IMR-90 (cell line): ENCODE measurements around the gene PKM. TPM values are rescaled to one million over a fixed set of nuclear protein-coding genes. Genes with fewer than 3 reads are reported as not detected.
A peak's percentile ranks its signal among the peaks of the same experiment; 100 is the strongest.

ENCODE experiments used
- ATAC-seq: fragments of 200-7000 bp; cut with Tn5 transposase; 2 replicates; pipeline ENCODE4 v1.9.1; 2020; ENCODE audit warnings: low read depth, mild to moderate bottlenecking, moderate library complexity
- BruUV-seq: library from RNA; stranded (reverse); fragments of 400-500 nt; replicated peaks from 2 replicates; lab custom pipeline; 2021; lab: Mats Ljungman, UMichigan
- CTCF ChIA-PET: fragments of 300-600 bp; formaldehyde crosslinking; extraction: SDS; loops from one replicate; lab custom pipeline; 2021; ENCODE audit warnings: antibody characterized with exemption; lab: Yijun Ruan, JAX
- POLR2A ChIA-PET: fragments of 300-600 bp; sonication (Branson Sonifier 250); formaldehyde crosslinking; loops from one replicate; lab custom pipeline; 2022; ENCODE audit warnings: antibody characterized with exemption; ENCODE audit not compliant: unreplicated experiment; lab: Charles Lee
- DNase-seq: peaks from one replicate; pipeline ENCODE4 v3.0.0; 2013
- H2AFZ ChIP-seq: replicated peaks from 2 replicates; pipeline ENCODE3; 2013; ENCODE audit warnings: low read length, mild to moderate bottlenecking; ENCODE audit not compliant: poor library complexity
- H2AK5ac ChIP-seq: 2 replicates; pipeline ENCODE4 v1.6.1; 2013; ENCODE audit warnings: low read depth, low read length, inconsistent platforms
- H2AK9ac ChIP-seq: replicated peaks from 2 replicates; pipeline ENCODE3; 2013; ENCODE audit warnings: mild to moderate bottlenecking, low read depth, low read length, moderate library complexity; ENCODE audit not compliant: poor library complexity
- H2BK120ac ChIP-seq: 2 replicates; pipeline ENCODE4 v1.6.1; 2013; ENCODE audit warnings: low read depth, low read length, inconsistent platforms
- H2BK15ac ChIP-seq: 3 replicates; pipeline ENCODE4 v1.6.1; 2013; ENCODE audit warnings: low read depth, low read length, inconsistent platforms
- H2BK20ac ChIP-seq: 2 replicates; pipeline ENCODE4 v1.6.1; 2013; ENCODE audit warnings: low read depth, mild to moderate bottlenecking, inconsistent platforms, low read length, moderate library complexity
- H2BK5ac ChIP-seq: 2 replicates; pipeline ENCODE4 v1.6.1; 2013; ENCODE audit warnings: mild to moderate bottlenecking, low read depth, low read length, inconsistent platforms; ENCODE audit not compliant: poor library complexity, severe bottlenecking
- H3K14ac ChIP-seq: replicated peaks from 2 replicates; pipeline ENCODE4 v1.6.1; 2013; ENCODE audit warnings: low read depth, low read length, inconsistent platforms
- H3K18ac ChIP-seq: 2 replicates; pipeline ENCODE4 v1.6.1; 2013; ENCODE audit warnings: low read depth, low read length, control low read depth
- H3K23ac ChIP-seq: 2 replicates; pipeline ENCODE4 v1.6.1; 2013; ENCODE audit warnings: low read depth, low read length, inconsistent platforms
- H3K27ac ChIP-seq: 2 replicates; pipeline ENCODE4 v1.5.1; 2013; ENCODE audit warnings: mild to moderate bottlenecking, control low read depth, low read length; ENCODE audit not compliant: insufficient read depth
- H3K27me3 ChIP-seq: 2 replicates; pipeline ENCODE4 v1.6.1; 2013; ENCODE audit warnings: low read length; ENCODE audit not compliant: control insufficient read depth, insufficient read depth
- H3K36me3 ChIP-seq: 2 replicates; pipeline ENCODE4 v1.6.1; 2013; ENCODE audit warnings: low read length, mixed read lengths; ENCODE audit not compliant: control insufficient read depth, insufficient read depth
- H3K4ac ChIP-seq: 2 replicates; pipeline ENCODE4 v1.6.1; 2013; ENCODE audit warnings: low read depth, low read length, inconsistent platforms
- H3K4me1 ChIP-seq: 2 replicates; pipeline ENCODE4 v1.6.1; 2013; ENCODE audit warnings: low read length, mixed read lengths; ENCODE audit not compliant: control insufficient read depth, insufficient read depth
- H3K4me2 ChIP-seq: 2 replicates; pipeline ENCODE4 v1.6.1; 2013; ENCODE audit warnings: low read depth, mild to moderate bottlenecking, control low read depth, low read length, moderate library complexity
- H3K4me3 ChIP-seq: 2 replicates; pipeline ENCODE4 v1.5.1; 2013; ENCODE audit warnings: low read depth, mild to moderate bottlenecking, control low read depth, low read length, moderate library complexity; ENCODE audit not compliant: insufficient read depth
- H3K56ac ChIP-seq: 2 replicates; pipeline ENCODE4 v1.6.1; 2013; ENCODE audit warnings: low read length, inconsistent platforms; ENCODE audit not compliant: insufficient read depth; ENCODE audit errors: extremely low read depth
- H3K79me1 ChIP-seq, 2 experiments: 2 replicates each; pipeline ENCODE4 v1.6.1; 2013; ENCODE audit warnings: low read length in 2 of 2, inconsistent platforms in 1 of 2, low read depth in 1 of 2
- H3K9ac ChIP-seq: 2 replicates; pipeline ENCODE4 v1.6.1; 2013; ENCODE audit warnings: low read depth, low read length, control low read depth
- H3K9me1 ChIP-seq: 2 replicates; pipeline ENCODE4 v1.6.1; 2013; ENCODE audit warnings: low read length, inconsistent platforms; ENCODE audit not compliant: insufficient read depth
- H3K9me3 ChIP-seq: 2 replicates; pipeline ENCODE4 v1.6.1; 2013; ENCODE audit warnings: low read length; ENCODE audit not compliant: control insufficient read depth, insufficient read depth
- H4K20me1 ChIP-seq: 2 replicates; pipeline ENCODE4 v1.6.1; 2013; ENCODE audit warnings: low read length, inconsistent platforms; ENCODE audit not compliant: insufficient read depth
- H4K5ac ChIP-seq: 2 replicates; pipeline ENCODE4 v1.6.1; 2013; ENCODE audit warnings: mild to moderate bottlenecking, low read depth, low read length, control low read depth
- H4K8ac ChIP-seq, 2 experiments: 2 replicates each; pipeline ENCODE4 v1.6.1; 2013; ENCODE audit warnings: low read depth in 2 of 2, low read length in 2 of 2, control low read depth in 1 of 2, inconsistent platforms in 1 of 2
- H4K91ac ChIP-seq: 2 replicates; pipeline ENCODE4 v1.6.1; 2013; ENCODE audit warnings: low read depth, low read length, inconsistent platforms; ENCODE audit not compliant: insufficient read depth
- BHLHE40 ChIP-seq: fragments of 150-350 bp; IDR thresholded peaks from 2 replicates; pipeline ENCODE4 v1.6.1; 2016; ENCODE audit warnings: mild to moderate bottlenecking, low read depth, low read length
- CEBPB ChIP-seq: IDR thresholded peaks from 2 replicates; pipeline ENCODE4 v1.6.1; 2012; ENCODE audit warnings: low read depth, low read length, improper control_type of control experiment
- ELK1 ChIP-seq: fragments of 150-350 bp; IDR thresholded peaks from 2 replicates; pipeline ENCODE4 v1.6.1; 2016; ENCODE audit warnings: low read depth, mild to moderate bottlenecking, low read length, moderate library complexity, borderline replicate concordance
- FOS ChIP-seq: fragments of 150-350 bp; IDR thresholded peaks from 2 replicates; pipeline ENCODE4 v1.6.1; 2016; ENCODE audit warnings: low read depth, low read length
- MAFK ChIP-seq: IDR thresholded peaks from 2 replicates; pipeline ENCODE4 v1.6.1; 2012; ENCODE audit warnings: low read depth, low read length, improper control_type of control experiment
- MXI1 ChIP-seq: IDR thresholded peaks from 2 replicates; pipeline ENCODE4 v1.6.1; 2012; ENCODE audit warnings: low read depth, mild to moderate bottlenecking, low read length, moderate library complexity, borderline replicate concordance
- NFE2L2 ChIP-seq: fragments of 150-350 bp; IDR thresholded peaks from 2 replicates; pipeline ENCODE4 v1.6.1; 2016; ENCODE audit warnings: low read depth, mild to moderate bottlenecking, low read length
- POLR2A ChIP-seq: IDR thresholded peaks from 2 replicates; pipeline ENCODE4 v1.6.1; 2012; ENCODE audit warnings: mild to moderate bottlenecking, low read depth, low read length
- RAD21 ChIP-seq: IDR thresholded peaks from 2 replicates; pipeline ENCODE4 v1.6.1; 2012; ENCODE audit warnings: low read length, improper control_type of control experiment
- RCOR1 ChIP-seq: IDR thresholded peaks from 2 replicates; pipeline ENCODE4 v1.6.1; 2012; ENCODE audit warnings: mild to moderate bottlenecking, low read length, improper control_type of control experiment; ENCODE audit not compliant: insufficient replicate concordance
- RFX5 ChIP-seq: IDR thresholded peaks from 2 replicates; pipeline ENCODE4 v1.8.0; 2012; ENCODE audit warnings: low read depth, mild to moderate bottlenecking, low read length, moderate library complexity
- SMC3 ChIP-seq: fragments of 150-350 bp; IDR thresholded peaks from 2 replicates; pipeline ENCODE4 v1.6.1; 2016; ENCODE audit warnings: low read depth, mild to moderate bottlenecking, antibody characterized with exemption, low read length, moderate library complexity
- WGBS, 2 experiments: methylation state at CpG; one replicate each; pipeline versions ENCODE4 v1.1.5 to v1.1.7; 2013; ENCODE audit warnings: missing lambda C conversion rate in 2 of 2; ENCODE audit not compliant: insufficient read length in 1 of 2; ENCODE audit errors: extremely low coverage in 2 of 2; 5-methylcytosine and 5-hydroxymethylcytosine counted together
- dilution Hi-C: fragments of 300-500 bp; cut with HindIII; formaldehyde crosslinking; loops from one replicate; pipeline ENCODE4 v1.14.3; 2018; ENCODE audit warnings: low sequenced_read_pairs; ENCODE audit not compliant: unreplicated experiment
- in situ Hi-C: fragments of 300-500 bp; cut with MboI; formaldehyde crosslinking; loops from 3 replicates; pipeline ENCODE4 v1.14.3; 2019; ENCODE audit warnings: low sequenced_read_pairs, inconsistent platforms, mixed read lengths
- intact Hi-C: fragments of 100-400 bp; cut with micrococcal nuclease; formaldehyde crosslinking; loops from 2 replicates; pipeline ENCODE4 v1.10.0; 2022
- polyA plus RNA-seq, 3 experiments: library from polyadenylated mRNA; depleted of rRNA; stranded (reverse); fragments of >200 nt; gene quantifications; 2 replicates each; pipeline ENCODE4 v1.2.3, GENCODE V29; 2012; ENCODE audit warnings: low replicate concordance in 1 of 3
- total RNA-seq: library from RNA; depleted of rRNA; stranded (reverse); fragments of >200 nt; gene quantifications from 2 replicates; pipeline ENCODE4 v1.2.3, GENCODE V29; 2012
- TF ChIP-seq, protein P1 (sequence below): conservative IDR thresholded peaks from 2 replicates; pipeline ENCODE4 v1.5.1; 2012; ENCODE audit warnings: mild to moderate bottlenecking, low read depth, low read length, improper control_type of control experiment
- TF ChIP-seq, protein P2 (sequence below): fragments of 150-350 bp; IDR thresholded peaks from 2 replicates; pipeline ENCODE4 v1.6.1; 2017; ENCODE audit warnings: mild to moderate bottlenecking, antibody characterized with exemption, low read length, low read depth

Gene PKM
- total and polyA plus RNA-seq, 2 of the 4 experiments (the other 2 are of a cell fraction), result 2,219 to 3,859 TPM

- POLR2A ChIA-PET, result no interaction called here
- BruUV-seq, result no TSS peak
- no peaks in the 10 kb centered on the region for H3K27me3 ChIP-seq
Measured at GRCh38 chr15:72271221-72271620, 40.2 kb upstream of the PKM start.

More at GRCh38 chr15:72271221-72271620, 40.2 kb upstream of the PKM start:
- no peak for DNase-seq
- WGBS, 2 experiments, result no CpG with 5 or more reads among the region's 4 CpGs
- Histone ChIP-seq H4K8ac (no peak overlapping the region), H3K14ac (no peak overlapping the region), H3K4me1 (no peaks in the 10 kb centered on the region), H3K9ac (no peak overlapping the region), H2AK5ac (no peak overlapping the region), H4K20me1 (no peaks in the 10 kb centered on the region; the same call in 1 of the 2 replicates), H2BK5ac (no peak overlapping the region), H3K23ac (peak overlapping the region; percentile 52), H3K9me1 (peaks cover 4% of the 10 kb centered on the region; the same call in 1 of the 2 replicates), H3K4me2 (peak overlapping the region; percentile 93; the same call in 1 of the 2 replicates), H2BK120ac (no peak overlapping the region), H4K91ac (no peak overlapping the region), H3K27ac (no peak overlapping the region), H3K36me3 (peaks cover 9% of the 10 kb centered on the region), H3K79me1 (peaks cover 25 to 32% of the 10 kb centered on the region in 2 experiments), H3K4me3 (no peak overlapping the region), H2BK20ac (no peak overlapping the region), H2AK9ac (no peak overlapping the region), H3K18ac (no peak overlapping the region), H2BK15ac (no peak overlapping the region), H4K5ac (no peak overlapping the region), H3K9me3 (no peaks in the 10 kb centered on the region), H2AFZ (no peak overlapping the region), H3K4ac (no peak overlapping the region), H3K56ac (no peak overlapping the region)
- intact Hi-C loops, result loop anchor here (5.0 kb wide), 1 partner anchor 74 kb away; the partner anchor contains the start of gene GRAMD2A
- dilution Hi-C loops, result no loop called here
- no peak for TF ChIP-seq SMC3
- TF ChIP-seq MXI1, result no peak
- no peak for TF ChIP-seq POLR2A
- no peak for TF ChIP-seq FOS
- no peak for TF ChIP-seq BHLHE40
- no peak for TF ChIP-seq CEBPB
- no peak for TF ChIP-seq MAFK
- no peak for TF ChIP-seq ELK1
- TF ChIP-seq RCOR1, result no peak
- TF ChIP-seq, protein P1, sequence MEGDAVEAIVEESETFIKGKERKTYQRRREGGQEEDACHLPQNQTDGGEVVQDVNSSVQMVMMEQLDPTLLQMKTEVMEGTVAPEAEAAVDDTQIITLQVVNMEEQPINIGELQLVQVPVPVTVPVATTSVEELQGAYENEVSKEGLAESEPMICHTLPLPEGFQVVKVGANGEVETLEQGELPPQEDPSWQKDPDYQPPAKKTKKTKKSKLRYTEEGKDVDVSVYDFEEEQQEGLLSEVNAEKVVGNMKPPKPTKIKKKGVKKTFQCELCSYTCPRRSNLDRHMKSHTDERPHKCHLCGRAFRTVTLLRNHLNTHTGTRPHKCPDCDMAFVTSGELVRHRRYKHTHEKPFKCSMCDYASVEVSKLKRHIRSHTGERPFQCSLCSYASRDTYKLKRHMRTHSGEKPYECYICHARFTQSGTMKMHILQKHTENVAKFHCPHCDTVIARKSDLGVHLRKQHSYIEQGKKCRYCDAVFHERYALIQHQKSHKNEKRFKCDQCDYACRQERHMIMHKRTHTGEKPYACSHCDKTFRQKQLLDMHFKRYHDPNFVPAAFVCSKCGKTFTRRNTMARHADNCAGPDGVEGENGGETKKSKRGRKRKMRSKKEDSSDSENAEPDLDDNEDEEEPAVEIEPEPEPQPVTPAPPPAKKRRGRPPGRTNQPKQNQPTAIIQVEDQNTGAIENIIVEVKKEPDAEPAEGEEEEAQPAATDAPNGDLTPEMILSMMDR, result no peak
- no peak for TF ChIP-seq RAD21
- TF ChIP-seq NFE2L2, result no peak
- TF ChIP-seq RFX5, result no peak
- TF ChIP-seq, protein P2, sequence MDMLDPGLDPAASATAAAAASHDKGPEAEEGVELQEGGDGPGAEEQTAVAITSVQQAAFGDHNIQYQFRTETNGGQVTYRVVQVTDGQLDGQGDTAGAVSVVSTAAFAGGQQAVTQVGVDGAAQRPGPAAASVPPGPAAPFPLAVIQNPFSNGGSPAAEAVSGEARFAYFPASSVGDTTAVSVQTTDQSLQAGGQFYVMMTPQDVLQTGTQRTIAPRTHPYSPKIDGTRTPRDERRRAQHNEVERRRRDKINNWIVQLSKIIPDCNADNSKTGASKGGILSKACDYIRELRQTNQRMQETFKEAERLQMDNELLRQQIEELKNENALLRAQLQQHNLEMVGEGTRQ, result no peak
- ATAC-seq, result no peak
- CTCF ChIA-PET, result no interaction called here
- in situ Hi-C loops, result no loop called here
